ENCODE measurements around the gene GLIPR1.
"Not testable (repeated sequence)": the region's sequence is repeated elsewhere in the genome, so short reads cannot be mapped to it uniquely, and the experiment has no call there.

GLIPR1 gene

GRCh38 chr12:75443709-75444108 is 36.8 kb upstream of the GLIPR1 start:
- H3K4me2 ChIP-seq (ENCODE audit: low read length): no peak overlapping the region
- no peaks in the 10 kb centered on the region for H3K79me2 ChIP-seq (ENCODE audit: insufficient read depth, low read length)

GRCh38 chr12:75444429-75445136 is 36.0 kb upstream of the GLIPR1 start:
- H3K9me3 ChIP-seq (ENCODE audit: low read length): no peaks in the 10 kb centered on the region
- H3K4me2 ChIP-seq (ENCODE audit: low read length): no peak overlapping the region
- H3K79me2 ChIP-seq (ENCODE audit: insufficient read depth, low read length): no peaks in the 10 kb centered on the region
- TF ChIP-seq CTCF (IDR thresholded peaks at IDR 0.05; ENCODE audit: low read length) (no peak), EZH2 (IDR thresholded peaks at IDR 0.05; ENCODE audit: borderline replicate concordance, low read length) (no peak)
- H4K20me1 ChIP-seq (ENCODE audit: insufficient read depth, low read length): no peaks in the 10 kb centered on the region
- H3K27me3 ChIP-seq (ENCODE audit: insufficient read depth, low read length): no peaks in the 10 kb centered on the region
- no peak overlapping the region for H3K4me3 ChIP-seq (ENCODE audit: low read depth, low read length, poor library complexity, severe bottlenecking)
- H2AFZ ChIP-seq (ENCODE audit: low read length): no peak overlapping the region
- H3F3A ChIP-seq (ENCODE audit: insufficient read depth, low read length): no peaks in the 10 kb centered on the region
- no peaks in the 10 kb centered on the region for H3K9me2 ChIP-seq (ENCODE audit: low read depth, low read length)
- H3K4me1 ChIP-seq (ENCODE audit: insufficient read depth, low read length, severe bottlenecking): no peaks in the 10 kb centered on the region
- no peak overlapping the region for H3K9ac ChIP-seq (ENCODE audit: low read length)
- H3K27ac ChIP-seq (ENCODE audit: low read depth, low read length, poor library complexity, severe bottlenecking): no peak overlapping the region
- H3K36me3 ChIP-seq (ENCODE audit: insufficient read depth, low read length): no peaks in the 10 kb centered on the region

More at GRCh38 chr12:75443709-75444108, 36.8 kb upstream of the GLIPR1 start:
- Histone ChIP-seq H3K36me3 (ENCODE audit: insufficient read depth, low read length) (no peaks in the 10 kb centered on the region), H3K9me3 (ENCODE audit: low read length) (no peaks in the 10 kb centered on the region), H2AFZ (ENCODE audit: low read length) (no peak overlapping the region), H3K9me2 (ENCODE audit: low read depth, low read length) (no peaks in the 10 kb centered on the region), H3K4me1 (ENCODE audit: insufficient read depth, low read length, severe bottlenecking) (no peaks in the 10 kb centered on the region), H3K4me3 (ENCODE audit: low read depth, low read length, poor library complexity, severe bottlenecking) (no peak overlapping the region), H4K20me1 (ENCODE audit: insufficient read depth, low read length) (no peaks in the 10 kb centered on the region), H3F3A (ENCODE audit: insufficient read depth, low read length) (no peaks in the 10 kb centered on the region), H3K27ac (ENCODE audit: low read depth, low read length, poor library complexity, severe bottlenecking) (no peak overlapping the region), H3K9ac (ENCODE audit: low read length) (no peak overlapping the region), H3K27me3 (ENCODE audit: insufficient read depth, low read length) (no peaks in the 10 kb centered on the region)
- TF ChIP-seq CTCF (IDR thresholded peaks at IDR 0.05; ENCODE audit: low read length) (no peak), EZH2 (IDR thresholded peaks at IDR 0.05; ENCODE audit: borderline replicate concordance, low read length) (no peak)

- H3K9me2 ChIP-seq (ENCODE audit: low read depth, low read length); H2AFZ ChIP-seq (ENCODE audit: low read length): not testable (repeated sequence)
Observed at GRCh38 chr12:75445137-75445507, 35.4 kb upstream of the GLIPR1 start.

GRCh38 chr12:75446857-75447256 is 33.7 kb upstream of the GLIPR1 start:
- no peak overlapping the region for H3K4me2 ChIP-seq (ENCODE audit: low read length)
- no peaks in the 10 kb centered on the region for H3F3A ChIP-seq (ENCODE audit: insufficient read depth, low read length)
- no peak overlapping the region for H2AFZ ChIP-seq (ENCODE audit: low read length)
- H3K79me2 ChIP-seq (ENCODE audit: insufficient read depth, low read length): no peaks in the 10 kb centered on the region
- H3K4me3 ChIP-seq (ENCODE audit: low read depth, low read length, poor library complexity, severe bottlenecking): no peak overlapping the region
- H3K9ac ChIP-seq (ENCODE audit: low read length): no peak overlapping the region
- no peaks in the 10 kb centered on the region for H3K36me3 ChIP-seq (ENCODE audit: insufficient read depth, low read length)
- H4K20me1 ChIP-seq (ENCODE audit: insufficient read depth, low read length): no peaks in the 10 kb centered on the region
- no peaks in the 10 kb centered on the region for H3K9me3 ChIP-seq (ENCODE audit: low read length)
- H3K27me3 ChIP-seq (ENCODE audit: insufficient read depth, low read length): no peaks in the 10 kb centered on the region
- H3K4me1 ChIP-seq (ENCODE audit: insufficient read depth, low read length, severe bottlenecking): no peaks in the 10 kb centered on the region
- TF ChIP-seq CTCF (IDR thresholded peaks at IDR 0.05; ENCODE audit: low read length) (no peak), EZH2 (IDR thresholded peaks at IDR 0.05; ENCODE audit: borderline replicate concordance, low read length) (no peak)
- no peaks in the 10 kb centered on the region for H3K9me2 ChIP-seq (ENCODE audit: low read depth, low read length)
- no peak overlapping the region for H3K27ac ChIP-seq (ENCODE audit: low read depth, low read length, poor library complexity, severe bottlenecking)

More at GRCh38 chr12:75445137-75445507, 35.4 kb upstream of the GLIPR1 start:
- not testable (repeated sequence) for H3K27ac ChIP-seq (ENCODE audit: low read depth, low read length, poor library complexity, severe bottlenecking); H3K4me3 ChIP-seq (ENCODE audit: low read depth, low read length, poor library complexity, severe bottlenecking); H3K79me2 ChIP-seq (ENCODE audit: insufficient read depth, low read length); H3K9me3 ChIP-seq (ENCODE audit: low read length); H3K36me3 ChIP-seq (ENCODE audit: insufficient read depth, low read length); H3F3A ChIP-seq (ENCODE audit: insufficient read depth, low read length); H3K4me2 ChIP-seq (ENCODE audit: low read length); H4K20me1 ChIP-seq (ENCODE audit: insufficient read depth, low read length); H3K27me3 ChIP-seq (ENCODE audit: insufficient read depth, low read length); H3K9ac ChIP-seq (ENCODE audit: low read length); H3K4me1 ChIP-seq (ENCODE audit: insufficient read depth, low read length, severe bottlenecking)
